Iris pigment epithelial cell (primary cell): ENCODE measurements around the gene RPLP1.

Experiments
- DNase-seq: peaks from one replicate; pipeline ENCODE4 v3.0.0-alpha.2; 2011; ENCODE audit warnings: low read depth

The RPLP1 gene

GRCh38 chr15:69498282-69498681 is 45.7 kb downstream of the RPLP1 start:
- no peak for DNase-seq

GRCh38 chr15:69498987-69499386 is 46.4 kb downstream of the RPLP1 start:
- no peak for DNase-seq

- DNase-seq, result no peak
These were observed 47.0 kb downstream of the RPLP1 start for GRCh38 chr15:69499521-69500211.

- DNase-seq, result no peak
These were observed 47.7 kb downstream of the RPLP1 start for GRCh38 chr15:69500339-69500738.

- DNase-seq, result no peak
These were observed 48.8 kb downstream of the RPLP1 start for GRCh38 chr15:69501456-69501855.

GRCh38 chr15:69502470-69503045 is 49.9 kb downstream of the RPLP1 start:
- DNase-seq, result no peak

GRCh38 chr15:69504352-69505040 is 51.9 kb downstream of the RPLP1 start:
- no peak for DNase-seq
